PFSK-1 (cell line): Measurements from ENCODE around the gene SEMA3A.

ENCODE experiments used
- FOXP2 ChIP-seq: optimal IDR thresholded peaks from 2 replicates; pipeline ENCODE3; 2011; ENCODE audit warnings: borderline replicate concordance, control low read depth, inconsistent platforms; ENCODE audit not compliant: insufficient read depth; ENCODE audit errors: extremely low read length, extremely low read depth
- POLR2AphosphoS5 ChIP-seq: IDR thresholded peaks from 2 replicates; pipeline ENCODE4 v1.6.1; 2012; ENCODE audit warnings: low read depth, mild to moderate bottlenecking, control low read depth, low read length, moderate library complexity
- REST ChIP-seq, 2 experiments: IDR thresholded peaks; 2 replicates each; pipeline versions ENCODE4 v1.6.1 to v1.8.0; 2011 to 2012; ENCODE audit warnings: low read depth in 2 of 2, low read length in 2 of 2, control low read depth in 1 of 2, inconsistent platforms in 1 of 2, mild to moderate bottlenecking in 1 of 2, moderate library complexity in 1 of 2; ENCODE audit not compliant: insufficient read depth in 1 of 2
- SIN3A ChIP-seq: IDR thresholded peaks from 2 replicates; pipeline ENCODE4 v1.6.1; 2012; ENCODE audit warnings: mild to moderate bottlenecking, low read length, moderate library complexity, borderline replicate concordance; ENCODE audit not compliant: insufficient read depth
- TAF1 ChIP-seq: IDR thresholded peaks from 2 replicates; pipeline ENCODE4 v1.6.1; 2012; ENCODE audit warnings: low read length, control low read depth, borderline replicate concordance; ENCODE audit not compliant: insufficient read depth

- TF ChIP-seq POLR2AphosphoS5, result no peak
- no peak for TF ChIP-seq REST (IDR thresholded peaks at IDR 0.05; ENCODE audit: insufficient read depth in 1 of 2, low read depth in 2 of 2, low read length in 2 of 2)
- TF ChIP-seq TAF1, result no peak
- TF ChIP-seq SIN3A, result no peak
- TF ChIP-seq FOXP2, result no peak
Observed at GRCh38 chr7:84226759-84227158, 32.2 kb upstream of the SEMA3A start.
